ENCODE data around the gene GPA33.
"Not testable (repeated sequence)": the region's sequence is repeated elsewhere in the genome, so short reads cannot be mapped to it uniquely, and the experiment has no call there.

The GPA33 gene

GRCh38 chr1:167043752-167044488 lies 46.3 kb downstream of the GPA33 start:
- Histone ChIP-seq H3K4me3 (replicated peaks; ENCODE audit: low read depth, low read length) (peak overlapping the region; percentile 36), H3K36me3 (ENCODE audit: control insufficient read depth, insufficient read depth, low read length) (no peaks in the 10 kb centered on the region), H3K27me3 (replicated peaks; ENCODE audit: control insufficient read depth, insufficient read depth, low read length) (no peaks in the 10 kb centered on the region; the same call in none of the 2 replicates)
- TF ChIP-seq, protein P1, sequence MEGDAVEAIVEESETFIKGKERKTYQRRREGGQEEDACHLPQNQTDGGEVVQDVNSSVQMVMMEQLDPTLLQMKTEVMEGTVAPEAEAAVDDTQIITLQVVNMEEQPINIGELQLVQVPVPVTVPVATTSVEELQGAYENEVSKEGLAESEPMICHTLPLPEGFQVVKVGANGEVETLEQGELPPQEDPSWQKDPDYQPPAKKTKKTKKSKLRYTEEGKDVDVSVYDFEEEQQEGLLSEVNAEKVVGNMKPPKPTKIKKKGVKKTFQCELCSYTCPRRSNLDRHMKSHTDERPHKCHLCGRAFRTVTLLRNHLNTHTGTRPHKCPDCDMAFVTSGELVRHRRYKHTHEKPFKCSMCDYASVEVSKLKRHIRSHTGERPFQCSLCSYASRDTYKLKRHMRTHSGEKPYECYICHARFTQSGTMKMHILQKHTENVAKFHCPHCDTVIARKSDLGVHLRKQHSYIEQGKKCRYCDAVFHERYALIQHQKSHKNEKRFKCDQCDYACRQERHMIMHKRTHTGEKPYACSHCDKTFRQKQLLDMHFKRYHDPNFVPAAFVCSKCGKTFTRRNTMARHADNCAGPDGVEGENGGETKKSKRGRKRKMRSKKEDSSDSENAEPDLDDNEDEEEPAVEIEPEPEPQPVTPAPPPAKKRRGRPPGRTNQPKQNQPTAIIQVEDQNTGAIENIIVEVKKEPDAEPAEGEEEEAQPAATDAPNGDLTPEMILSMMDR (IDR thresholded peaks at IDR 0.05; ENCODE audit: insufficient read depth, low read length, poor library complexity, severe bottlenecking), result no peak
- peak; percentile 76 for DNase-seq (ENCODE audit: extremely low read depth, insufficient read length)

DNA sequence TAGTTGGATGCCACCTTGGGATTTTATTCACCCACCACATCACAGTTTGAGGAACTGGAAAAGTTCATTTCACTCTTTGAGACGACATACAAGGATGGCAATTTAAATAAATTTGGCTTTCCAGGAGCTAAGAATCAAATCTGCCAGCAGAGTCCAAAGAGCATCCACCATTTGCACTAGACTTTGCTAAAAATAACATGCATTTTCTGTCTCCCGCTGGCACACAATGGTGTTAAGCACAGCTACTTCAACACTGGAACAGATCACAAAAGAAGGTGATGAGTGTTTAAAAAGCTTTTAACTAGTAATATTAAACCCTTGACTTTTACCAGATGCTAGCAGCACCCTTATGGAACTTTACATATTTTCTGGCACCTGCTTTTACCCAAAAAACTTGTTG lies 56.5 kb downstream of the GPA33 start:
- Histone ChIP-seq H3K36me3 (ENCODE audit: control insufficient read depth, insufficient read depth, low read length) (no peaks in the 10 kb centered on the region), H3K4me3 (replicated peaks; ENCODE audit: low read depth, low read length) (no peak overlapping the region), H3K27me3 (replicated peaks; ENCODE audit: control insufficient read depth, insufficient read depth, low read length) (no peaks in the 10 kb centered on the region)
- TF ChIP-seq, protein P1 (IDR thresholded peaks at IDR 0.05; ENCODE audit: insufficient read depth, low read length, poor library complexity, severe bottlenecking), result no peak
- DNase-seq (ENCODE audit: extremely low read depth, insufficient read length), result no peak

DNA sequence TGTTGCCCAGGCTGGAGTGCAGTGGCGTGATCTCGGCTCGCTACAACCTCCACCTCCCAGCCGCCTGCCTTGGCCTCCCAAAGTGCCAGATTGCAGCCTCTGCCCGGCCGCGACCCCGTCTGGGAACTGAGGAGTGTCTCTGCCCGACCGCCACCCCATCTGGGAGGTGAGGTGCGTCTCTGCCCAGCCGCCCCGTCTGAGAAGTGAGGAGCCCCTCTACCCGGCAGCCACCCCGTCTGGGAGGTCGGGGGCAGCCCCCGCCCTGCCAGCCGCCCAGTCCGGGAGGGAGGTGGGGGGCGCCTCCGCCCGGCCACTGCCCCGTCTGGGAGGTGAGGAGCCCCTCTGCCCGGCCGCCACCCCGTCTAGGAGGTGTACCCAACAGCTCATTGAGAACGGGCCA lies 60.6 kb downstream of the GPA33 start:
- H3K4me3 ChIP-seq (replicated peaks; ENCODE audit: low read depth, low read length); H3K27me3 ChIP-seq (replicated peaks; ENCODE audit: control insufficient read depth, insufficient read depth, low read length); H3K36me3 ChIP-seq (ENCODE audit: control insufficient read depth, insufficient read depth, low read length); DNase-seq (ENCODE audit: extremely low read depth, insufficient read length): not testable (repeated sequence)

- no peaks in the 10 kb centered on the region for H3K27me3 ChIP-seq (replicated peaks; ENCODE audit: control insufficient read depth, insufficient read depth, low read length)
- DNase-seq (ENCODE audit: extremely low read depth, insufficient read length), result no peak
- H3K4me3 ChIP-seq (replicated peaks; ENCODE audit: low read depth, low read length), result no peak overlapping the region
- no peaks in the 10 kb centered on the region for H3K36me3 ChIP-seq (ENCODE audit: control insufficient read depth, insufficient read depth, low read length)
- TF ChIP-seq, protein P1 (IDR thresholded peaks at IDR 0.05; ENCODE audit: insufficient read depth, low read length, poor library complexity, severe bottlenecking), result no peak
Measured at GRCh38 chr1:167022384-167022783, 67.8 kb downstream of the GPA33 start.

DNA sequence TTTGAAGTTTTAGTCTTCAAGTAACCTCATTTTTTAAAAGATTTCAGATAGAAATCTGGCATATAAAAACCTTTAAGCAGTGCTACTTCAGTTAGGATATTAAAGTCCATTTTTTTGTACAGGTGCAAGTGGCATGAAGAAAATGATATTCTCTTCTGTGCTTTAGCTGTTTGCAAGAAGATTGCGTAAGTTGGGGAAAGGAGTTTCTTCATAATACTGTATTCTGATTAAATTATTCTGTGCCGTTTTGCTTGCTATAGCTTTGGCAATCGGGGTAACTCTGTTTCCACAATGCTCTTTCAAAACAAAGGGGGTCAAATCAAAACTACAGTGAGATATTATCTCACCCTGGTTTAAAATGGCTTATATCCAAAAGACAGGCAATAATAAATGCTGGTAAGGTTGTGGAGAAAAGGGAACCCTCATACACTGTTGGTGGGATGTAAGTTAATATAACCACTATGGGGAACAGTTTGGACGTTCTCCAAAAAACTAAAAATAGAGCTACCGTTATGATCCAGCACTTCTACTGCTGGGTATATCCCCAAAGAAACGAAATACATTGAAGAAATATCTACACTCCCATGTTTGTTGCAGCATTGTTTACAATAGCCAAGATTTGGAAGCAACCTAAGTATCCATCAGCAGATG lies 74.0 kb downstream of the GPA33 start:
- TF ChIP-seq, protein P1 (IDR thresholded peaks at IDR 0.05; ENCODE audit: insufficient read depth, low read length, poor library complexity, severe bottlenecking), result no peak
- Histone ChIP-seq H3K4me3 (replicated peaks; ENCODE audit: low read depth, low read length) (no peak overlapping the region), H3K36me3 (ENCODE audit: control insufficient read depth, insufficient read depth, low read length) (no peaks in the 10 kb centered on the region), H3K27me3 (replicated peaks; ENCODE audit: control insufficient read depth, insufficient read depth, low read length) (no peaks in the 10 kb centered on the region)
- DNase-seq (ENCODE audit: extremely low read depth, insufficient read length), result no peak

DNA sequence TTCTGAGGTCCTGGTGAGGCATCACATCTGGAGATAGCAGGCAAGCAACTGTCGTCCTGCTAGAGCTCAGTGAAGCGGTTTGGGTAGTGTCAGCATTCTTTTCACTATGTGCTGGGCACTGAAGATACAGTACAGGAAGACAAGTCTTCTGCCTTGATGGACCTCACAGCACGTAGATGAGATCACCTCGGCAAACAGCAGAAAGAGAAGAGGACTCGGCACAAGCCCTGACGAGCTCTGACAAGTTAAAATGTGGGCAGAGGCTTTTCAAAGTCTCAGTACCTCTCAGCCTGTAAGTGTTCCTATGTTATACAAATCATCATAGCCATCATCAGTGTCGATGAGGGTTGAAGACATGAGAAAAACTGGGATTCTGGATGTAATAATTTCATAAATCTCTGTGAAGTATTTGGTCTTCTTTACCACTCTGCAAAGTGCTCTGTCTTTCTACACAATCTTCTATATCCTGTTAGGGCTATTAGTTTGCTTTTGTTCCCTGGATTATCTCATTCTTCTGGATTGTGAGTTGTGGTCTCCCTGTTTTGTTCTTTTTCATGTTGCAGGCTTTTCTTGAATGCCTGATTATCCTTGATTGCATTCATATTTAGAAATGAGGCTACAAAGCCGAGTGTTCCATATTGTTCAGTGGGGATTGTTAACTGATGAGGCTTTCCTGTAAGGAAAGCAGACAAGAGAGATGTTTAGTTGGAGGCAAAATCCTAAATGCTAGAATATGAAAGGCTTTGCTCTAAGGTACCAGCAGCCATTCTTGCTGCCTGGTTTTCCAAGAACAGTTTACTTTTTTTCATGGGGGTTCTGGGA lies 76.9 kb downstream of the GPA33 start:
- no peak for DNase-seq (ENCODE audit: extremely low read depth, insufficient read length)
- TF ChIP-seq, protein P1 (IDR thresholded peaks at IDR 0.05; ENCODE audit: insufficient read depth, low read length, poor library complexity, severe bottlenecking), result no peak
- Histone ChIP-seq H3K4me3 (replicated peaks; ENCODE audit: low read depth, low read length) (no peak overlapping the region), H3K36me3 (ENCODE audit: control insufficient read depth, insufficient read depth, low read length) (no peaks in the 10 kb centered on the region), H3K27me3 (replicated peaks; ENCODE audit: control insufficient read depth, insufficient read depth, low read length) (no peaks in the 10 kb centered on the region)
